HepG2 (cell line): ENCODE measurements around the gene HNRNPA1. TPM values are rescaled to one million over a fixed set of nuclear protein-coding genes. Genes with fewer than 3 reads are reported as not detected.

Experiments used
- AFF4 ChIP-seq: sonication (generic); formaldehyde crosslinking; IDR thresholded peaks from 2 replicates; pipeline ENCODE4 v1.4.0; 2020; ENCODE audit warnings: missing genetic modification reagents
- HDAC1 ChIP-seq: sonication (generic); formaldehyde crosslinking; IDR thresholded peaks from 2 replicates; pipeline ENCODE4 v1.5.1; 2020; ENCODE audit warnings: mild to moderate bottlenecking, missing genetic modification reagents
- SNAPC5 ChIP-seq: sonication (generic); formaldehyde crosslinking; IDR thresholded peaks from 2 replicates; pipeline ENCODE4 v1.8.1; 2023; ENCODE audit warnings: mild to moderate bottlenecking, missing genetic modification reagents, borderline replicate concordance
- YEATS4 ChIP-seq: sonication (generic); formaldehyde crosslinking; IDR thresholded peaks from 2 replicates; pipeline ENCODE4 v1.4.0; 2020; ENCODE audit warnings: missing genetic modification reagents, borderline replicate concordance
- ZBTB49 ChIP-seq: sonication (generic); formaldehyde crosslinking; IDR thresholded peaks from 2 replicates; pipeline ENCODE4 v1.4.0; 2020; ENCODE audit warnings: missing genetic modification reagents, borderline replicate concordance
- ZNF468 ChIP-seq: sonication (generic); formaldehyde crosslinking; IDR thresholded peaks from 2 replicates; pipeline ENCODE4 v1.8.0; 2022; ENCODE audit warnings: mild to moderate bottlenecking, moderate library complexity, missing genetic modification reagents
- ZNF687 ChIP-seq: sonication (generic); formaldehyde crosslinking; IDR thresholded peaks from 2 replicates; pipeline ENCODE4 v1.5.1; 2020; ENCODE audit warnings: mild to moderate bottlenecking, missing genetic modification reagents, moderate library complexity
- polyA plus RNA-seq, 8 experiments: library from polyadenylated mRNA; depleted of rRNA in 3 of 8; stranded (reverse) in 7 of 8; unstranded in 1 of 8; fragments of >200 nt; fragmentation: Illumina TruSeq in 4 of 8; extraction: Trizol in 4 of 8; gene quantifications; 2 replicates each; pipeline versions ENCODE4 v1.2.1 to v1.2.3, GENCODE V29; 2011 to 2016; ENCODE audit warnings: low read depth in 4 of 8, missing spikeins in 1 of 8, mixed read lengths in 1 of 8; ENCODE audit not compliant: insufficient read depth in 1 of 8
- total RNA-seq, 5 experiments: library from RNA; depleted of rRNA; stranded (reverse); fragments of >200 nt; fragmentation: Illumina TruSeq; extraction: Trizol; gene quantifications; 2 replicates each; pipeline ENCODE4 v1.2.3, GENCODE V29; 2016; ENCODE audit warnings: low read depth in 1 of 5

Gene HNRNPA1
- total and polyA plus RNA-seq, 2 of the 13 experiments (the other 11 are each of a cell fraction or from before 2014, with no cell fraction given) = 535 to 1,820 TPM

GRCh38 chr12:54279632-54280467 is 676 bp upstream of the HNRNPA1 start, which contains the start of gene CBX5 (continued):
- TF ChIP-seq ZBTB49 (CRISPR knock-in tag) = no peak
- peak; percentile 95 for TF ChIP-seq ZNF687
- TF ChIP-seq SNAPC5 (CRISPR knock-in tag) = no peak
- TF ChIP-seq YEATS4 (CRISPR knock-in tag) = no peak
- peak; percentile 59; the same call in 1 of the 2 replicates for TF ChIP-seq HDAC1
- 0 out of 2 replicates have a peak, but pooled peaks have one; percentile 46 for TF ChIP-seq AFF4 (CRISPR knock-in tag)
- TF ChIP-seq ZNF468 (CRISPR knock-in tag) = no peak
